Measurements from ENCODE around the gene TMEM161B. TPM values are rescaled to one million over a fixed set of nuclear protein-coding genes. Genes with fewer than 3 reads are reported as not detected.

Gene TMEM161B
- total RNA-seq, 5 donors from 2014 or later (not counting 1 experiment from before 2014, with no cell fraction given) = 24.4 to 28.9 (median 28.2) TPM

GRCh38 chr5:88145221-88145610 is 123.4 kb downstream of the TMEM161B start:
- 21% methylated on average over 16 of the region's 16 CpGs for WGBS (ENCODE audit: insufficient coverage)
- Mint-ChIP-seq H3K27me3 (peaks cover 17 to 18% of the 10 kb centered on the region in 2 donors), H3K9me3 (peaks cover 0 to 9% (median 0%) of the 10 kb centered on the region in 3 donors), H3K4me3 (peak overlapping the region in 2 of 3 donors; percentile 37 to 39), H3K27ac (no peak overlapping the region), H3K36me3 (no peaks in the 10 kb centered on the region), H3K4me1 (peaks cover 17 to 21% (median 20%) of the 10 kb centered on the region in 3 donors)
- H3K9me3 ChIP-seq = peaks cover 1% of the 10 kb centered on the region
- no peak overlapping the region for H3K27ac ChIP-seq (ENCODE audit: low read length)
- DNase-seq = peak in 1 of 35 experiments; percentile 5
- H3K4me3 ChIP-seq (ENCODE audit: control insufficient read depth in 1 of 2, extremely low read depth in 1 of 2, low read length in 1 of 2) = peak overlapping the region in 1 of 2 donors; percentile 29
- CTCF ChIA-PET = no interaction called here
- ATAC-seq (replicated peaks in 1 of 4) = no peak
- H3K36me3 ChIP-seq (ENCODE audit: control insufficient read depth in 2 of 2, extremely low read depth in 1 of 2, insufficient read depth in 1 of 2, low read length in 1 of 2) = no peaks in the 10 kb centered on the region
- H3K27me3 ChIP-seq (replicated peaks in 1 of 2; ENCODE audit: control insufficient read depth in 2 of 2, extremely low read depth in 1 of 2, insufficient read depth in 2 of 2, low read length in 1 of 2) = peaks cover 17 to 50% of the 10 kb centered on the region in 2 experiments
- POLR2A ChIA-PET = no interaction called here
- H3K4me1 ChIP-seq (ENCODE audit: control insufficient read depth in 1 of 2, extremely low read depth in 1 of 2, insufficient read depth in 2 of 2, low read length in 2 of 2) = peaks cover 3 to 50% of the 10 kb centered on the region in 2 experiments
